ENCODE measurements around the gene DRGX.

Gene DRGX

GRCh38 chr10:49395741-49396665 is at the start of gene DRGX:
TSS of gene DRGX (minus strand) at chr10:49396089. CDS start at chr10:49395440, 649 bp downstream.
- no peak for DNase-seq (ENCODE audit: low read depth)

DNA sequence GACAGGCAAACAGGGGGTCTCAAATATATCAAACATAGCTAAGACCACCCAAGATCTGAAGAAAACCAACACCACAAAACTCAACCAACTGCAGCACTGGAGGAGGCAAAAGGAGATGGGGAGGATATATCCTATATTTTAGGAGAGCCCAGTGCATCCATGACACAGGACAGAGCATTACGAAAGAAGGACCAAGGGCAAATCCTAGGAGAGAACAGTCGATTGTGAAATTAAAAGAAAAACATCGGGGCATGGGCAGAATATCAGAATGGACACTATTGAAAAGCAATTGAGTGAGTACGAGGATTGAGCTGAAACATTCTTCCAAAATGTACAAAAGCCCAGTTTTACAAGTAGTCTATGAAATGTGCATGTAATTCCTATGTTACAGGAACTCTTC is 48.5 kb upstream of the DRGX start:
- no peak for DNase-seq (ENCODE audit: low read depth)

GRCh38 chr10:49442863-49443262 is 47.0 kb upstream of the DRGX start:
- no peak for DNase-seq (ENCODE audit: low read depth)

DNA sequence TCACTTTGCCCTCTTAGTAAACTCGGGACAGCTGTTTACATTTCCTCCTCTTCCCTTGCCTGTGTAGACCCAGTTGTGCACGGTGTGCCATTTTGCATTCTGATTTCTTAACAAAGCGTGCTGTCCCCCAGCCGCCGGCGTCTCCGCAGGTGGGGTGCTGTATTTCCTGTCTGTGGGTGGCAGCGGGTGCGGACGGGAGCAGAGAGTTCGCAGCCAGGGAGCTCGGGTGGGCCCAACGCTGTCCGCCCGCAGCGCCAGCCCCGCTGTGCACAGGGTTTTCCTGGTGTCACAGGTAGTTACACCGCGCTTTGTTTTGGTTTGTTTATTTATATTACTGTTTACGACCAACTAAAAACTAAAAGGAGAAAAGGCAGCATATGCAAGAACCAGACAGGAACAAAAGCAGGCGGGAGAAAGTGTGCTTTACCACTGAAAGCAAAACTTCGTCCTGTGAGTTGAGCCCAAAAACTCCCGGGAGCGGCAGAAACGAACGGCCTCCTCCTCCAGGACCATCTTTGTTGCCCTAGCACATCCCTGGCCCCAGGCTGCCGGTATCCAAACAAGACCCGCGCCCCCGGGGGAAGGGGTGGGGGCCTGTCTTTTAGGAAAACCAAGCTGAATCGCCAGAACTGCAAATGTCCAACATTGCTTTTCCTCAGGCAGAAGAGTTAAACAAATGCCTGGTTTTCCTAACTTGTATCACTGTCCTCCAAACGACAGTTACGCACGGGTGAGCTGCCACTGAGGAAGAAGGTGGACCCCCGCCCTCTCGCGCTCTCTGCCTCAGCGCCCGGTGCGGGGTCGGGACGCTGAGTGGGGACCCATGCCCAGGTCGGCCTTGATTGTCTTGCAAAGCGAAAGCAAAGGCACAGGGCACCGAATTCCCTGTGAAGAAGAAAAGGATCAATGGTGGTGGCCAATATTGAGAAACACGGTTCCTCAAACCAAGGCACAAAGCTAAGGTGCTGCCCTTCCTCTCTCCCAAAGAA is 45.9 kb upstream of the DRGX start:
- DNase-seq (ENCODE audit: low read depth) = no peak

DNA sequence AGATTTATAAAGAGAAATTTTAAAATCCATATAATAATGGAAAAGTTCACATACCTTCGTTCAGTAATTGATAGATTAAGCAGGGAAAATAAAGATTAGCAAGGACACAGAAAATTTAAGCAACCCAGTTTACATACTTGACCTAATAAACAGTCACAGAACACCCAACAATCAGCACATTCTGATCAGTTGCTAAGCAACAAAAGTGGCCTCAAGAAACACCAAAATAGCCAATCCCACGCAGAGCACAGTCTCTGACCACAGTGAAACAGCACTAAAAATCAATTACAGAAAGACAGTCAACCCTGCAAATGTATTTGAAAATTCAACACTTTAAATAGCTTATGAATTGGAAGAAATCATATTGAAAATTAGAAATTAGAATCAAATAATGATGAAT is 39.3 kb upstream of the DRGX start:
- no peak for DNase-seq (ENCODE audit: low read depth)

DNA sequence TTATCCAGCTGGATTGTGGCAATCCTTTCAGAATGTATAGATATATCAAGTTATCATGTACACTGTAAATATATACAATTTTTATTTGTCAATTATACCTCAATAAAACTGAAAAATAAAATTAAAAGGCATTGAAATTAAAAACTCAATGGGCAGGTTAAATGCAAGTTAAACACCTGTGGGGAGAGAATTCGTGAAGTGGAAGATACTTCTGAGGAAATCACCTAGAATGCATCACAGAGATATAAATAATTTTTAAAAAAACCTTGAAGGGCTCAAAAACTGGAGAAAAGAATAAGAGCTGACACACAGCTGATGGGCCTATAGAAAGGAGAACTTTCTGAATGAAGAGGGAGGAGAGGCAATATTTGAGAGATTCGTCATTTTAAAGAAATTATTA is 37.2 kb upstream of the DRGX start:
- no peak for DNase-seq (ENCODE audit: low read depth)

- DNase-seq (ENCODE audit: low read depth) = no peak
Measured at GRCh38 chr10:49431426-49431825, 35.5 kb upstream of the DRGX start.

DNA sequence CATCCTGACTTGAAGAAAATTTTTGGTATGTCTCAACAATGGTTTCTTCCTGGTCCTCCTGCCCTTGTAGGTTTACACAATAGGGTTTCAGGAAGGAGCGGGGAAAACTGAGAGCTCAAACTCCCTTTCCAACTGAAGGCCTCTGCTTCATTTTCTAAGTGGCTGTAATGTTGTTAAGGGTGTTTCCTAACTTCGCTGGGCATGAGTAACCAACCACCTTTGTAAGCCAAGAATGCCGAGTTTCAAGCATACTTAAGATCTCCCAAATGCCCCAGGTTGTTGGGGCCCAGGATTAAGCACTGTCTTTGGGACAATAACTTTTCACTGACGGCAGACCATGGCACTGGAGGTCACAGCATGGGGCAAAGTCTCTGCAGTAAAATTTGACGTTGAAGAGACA is 33.6 kb upstream of the DRGX start:
- no peak for DNase-seq (ENCODE audit: low read depth)

DNA sequence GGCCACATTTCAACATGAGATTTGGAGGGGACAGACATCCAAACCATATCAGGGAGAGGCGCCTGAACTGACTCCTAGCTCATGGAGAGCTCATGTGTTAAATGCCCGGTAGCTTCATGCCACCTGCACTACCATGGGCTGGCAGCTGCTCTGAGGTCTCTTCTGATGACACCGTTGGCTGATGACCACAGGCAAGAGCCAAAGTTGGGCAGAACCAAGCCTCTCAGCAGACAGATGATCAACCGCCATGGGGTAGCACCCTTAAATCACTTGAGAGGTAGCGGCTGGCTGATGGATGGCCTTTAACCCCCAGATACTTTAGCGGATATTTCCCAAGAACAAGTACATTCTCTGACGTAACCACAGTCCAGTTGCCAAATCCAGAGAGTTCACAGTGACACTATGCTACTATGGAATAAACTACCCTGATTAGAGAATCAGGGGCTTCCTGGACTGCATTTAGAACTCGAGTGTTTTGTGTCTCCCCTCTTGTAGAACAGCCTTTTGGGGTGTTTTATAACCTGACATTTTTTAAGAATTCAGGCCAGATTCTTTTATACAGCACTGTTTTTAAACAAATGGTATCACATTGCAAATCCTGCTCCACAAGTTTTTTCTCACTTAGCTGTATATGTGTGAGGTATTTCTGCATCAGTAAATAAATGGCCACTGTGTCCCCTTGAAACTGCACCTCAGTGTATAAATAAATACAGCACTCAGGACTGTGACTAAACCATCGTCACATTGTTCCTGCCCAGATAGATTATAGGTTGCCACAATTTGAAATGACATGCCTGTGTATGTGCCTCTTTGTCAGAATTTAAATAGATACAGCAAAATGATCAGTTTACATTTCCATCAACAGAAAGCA is 30.8 kb upstream of the DRGX start:
- DNase-seq (ENCODE audit: low read depth) = no peak

DNA sequence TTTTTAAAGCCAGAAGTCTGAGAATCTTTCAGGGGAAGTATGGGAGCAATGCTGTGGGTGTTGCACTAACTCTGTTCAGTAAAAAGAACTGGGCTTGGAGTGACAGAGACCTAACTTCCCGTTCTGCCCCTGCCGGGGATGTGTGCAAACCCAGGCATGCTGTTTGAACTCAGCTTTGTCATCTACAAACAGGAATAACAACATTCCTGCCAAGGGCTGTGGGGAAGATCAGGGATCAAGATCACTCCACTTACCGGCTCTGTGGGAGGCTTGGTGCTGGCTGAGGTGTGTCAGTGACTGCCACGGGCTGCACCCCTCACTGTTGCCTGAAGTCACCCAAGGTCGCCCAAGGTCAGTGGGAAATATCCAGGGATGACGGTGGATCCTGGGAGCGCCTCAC is 23.1 kb upstream of the DRGX start:
- DNase-seq (ENCODE audit: low read depth) = no peak

DNA sequence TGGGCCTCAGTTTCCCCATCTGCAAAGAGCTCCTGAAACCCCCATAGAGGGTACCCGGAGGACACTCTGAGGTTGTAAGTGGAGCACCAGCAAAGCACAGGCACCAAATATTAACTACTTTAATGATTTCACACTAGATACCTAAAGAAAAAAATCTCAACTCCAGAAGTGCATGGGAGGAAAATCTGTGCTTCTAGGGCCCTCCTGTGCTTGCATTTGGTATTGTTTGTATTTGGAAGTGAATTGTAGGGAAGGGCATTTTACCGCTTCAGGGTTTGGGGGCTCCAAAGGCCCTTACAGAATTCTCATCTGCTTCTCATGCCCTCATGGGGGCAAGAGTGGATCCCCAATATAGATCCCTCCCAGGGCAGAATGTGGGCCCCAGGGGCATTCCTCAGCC is 22.4 kb upstream of the DRGX start:
- DNase-seq (ENCODE audit: low read depth) = no peak

DNA sequence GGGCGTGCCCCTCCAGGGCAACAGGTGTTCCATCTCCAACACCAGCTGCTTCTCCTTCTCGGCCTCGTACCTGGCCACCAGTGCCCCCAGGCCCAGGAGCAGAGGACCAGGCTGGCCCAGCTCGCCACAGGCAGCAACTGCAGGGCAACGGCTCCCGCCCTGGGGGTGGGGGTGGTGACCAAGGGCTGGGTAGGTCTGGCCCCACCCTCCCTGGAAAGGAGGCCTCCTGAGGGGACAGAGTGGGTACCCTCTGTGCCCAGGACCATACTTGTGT is 22.1 kb upstream of the DRGX start:
- DNase-seq (ENCODE audit: low read depth) = no peak

- no peak for DNase-seq (ENCODE audit: low read depth)
Measured at GRCh38 chr10:49417311-49418052, 21.6 kb upstream of the DRGX start.

- no peak for DNase-seq (ENCODE audit: low read depth)
Measured at GRCh38 chr10:49415846-49416245, 20.0 kb upstream of the DRGX start.

GRCh38 chr10:49415109-49415508 is 19.2 kb upstream of the DRGX start:
- no peak for DNase-seq (ENCODE audit: low read depth)

DNA sequence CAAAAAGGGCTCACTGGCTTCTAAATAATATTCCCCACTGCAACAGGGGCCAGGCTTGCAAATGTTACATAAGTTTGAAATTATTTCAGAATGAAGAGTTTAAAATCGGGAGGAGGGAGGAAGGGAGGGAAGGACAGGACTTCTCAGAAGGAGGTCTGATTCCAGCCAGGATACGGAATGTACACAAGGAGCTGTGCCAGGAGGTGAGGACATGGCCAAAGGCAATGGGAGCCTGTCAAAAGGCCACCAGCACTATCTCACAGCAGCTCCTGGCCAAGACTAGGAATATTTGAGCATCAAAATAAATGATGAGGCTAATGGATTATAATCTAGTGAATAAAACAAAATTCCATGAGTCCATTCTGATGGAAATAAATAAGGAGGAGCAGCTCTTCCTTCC is 18.6 kb upstream of the DRGX start:
- no peak for DNase-seq (ENCODE audit: low read depth)

DNA sequence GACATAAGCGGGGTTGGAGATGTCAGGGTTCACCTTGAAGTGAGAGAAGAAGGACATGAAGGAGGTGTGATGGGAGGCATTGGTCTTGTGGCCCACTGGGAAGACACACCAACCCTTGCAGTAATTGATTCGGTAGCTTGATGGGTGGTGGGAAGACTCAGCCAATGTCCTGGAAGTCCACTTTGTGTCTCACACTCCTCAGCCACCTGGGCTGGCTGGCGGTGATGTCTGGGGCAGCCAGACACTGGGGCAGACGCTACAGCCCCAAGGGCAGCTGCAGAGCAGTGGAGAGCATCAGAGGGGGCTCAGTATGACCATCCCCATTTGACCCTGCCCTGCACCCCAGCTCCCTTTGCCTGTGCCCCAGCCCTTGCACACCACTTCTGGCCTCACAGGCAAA is 16.7 kb upstream of the DRGX start:
- no peak for DNase-seq (ENCODE audit: low read depth)

DNA sequence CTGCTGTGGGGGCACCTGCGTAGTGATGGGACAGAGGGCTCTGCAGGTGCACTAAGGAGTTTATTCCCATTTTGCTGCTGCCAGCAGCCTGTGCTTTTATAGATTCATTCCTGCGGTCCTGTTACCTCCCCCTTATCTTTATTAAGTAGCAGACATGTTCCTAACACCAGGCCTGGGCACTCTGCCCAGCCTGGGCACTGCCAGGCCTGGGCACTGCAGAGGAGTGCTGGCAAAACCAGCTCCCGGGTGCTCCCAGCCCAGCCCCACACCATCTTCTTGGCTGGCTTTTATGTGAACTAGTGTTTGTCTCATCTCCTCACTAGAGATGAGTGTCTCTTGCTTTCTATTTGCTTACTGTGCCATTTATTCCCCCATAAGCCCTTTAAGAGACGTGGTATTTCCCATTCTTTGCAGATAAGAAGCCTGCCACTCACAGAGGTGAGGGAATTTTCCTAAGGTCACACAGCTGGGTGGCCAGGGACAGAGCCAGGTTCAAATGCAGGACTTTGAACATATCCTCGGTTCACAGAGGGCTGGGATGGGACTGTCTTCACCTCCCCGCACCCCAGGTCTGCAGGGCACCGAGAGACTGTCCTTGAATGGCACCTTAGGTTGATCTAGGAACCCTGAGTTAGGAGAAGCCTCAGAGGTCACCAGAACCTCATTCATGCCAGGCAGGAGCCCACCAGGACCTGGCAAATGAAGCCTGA is 14.6 kb upstream of the DRGX start:
- no peak for DNase-seq (ENCODE audit: low read depth)

GRCh38 chr10:49409755-49410154 is 13.9 kb upstream of the DRGX start:
- no peak for DNase-seq (ENCODE audit: low read depth)

DNA sequence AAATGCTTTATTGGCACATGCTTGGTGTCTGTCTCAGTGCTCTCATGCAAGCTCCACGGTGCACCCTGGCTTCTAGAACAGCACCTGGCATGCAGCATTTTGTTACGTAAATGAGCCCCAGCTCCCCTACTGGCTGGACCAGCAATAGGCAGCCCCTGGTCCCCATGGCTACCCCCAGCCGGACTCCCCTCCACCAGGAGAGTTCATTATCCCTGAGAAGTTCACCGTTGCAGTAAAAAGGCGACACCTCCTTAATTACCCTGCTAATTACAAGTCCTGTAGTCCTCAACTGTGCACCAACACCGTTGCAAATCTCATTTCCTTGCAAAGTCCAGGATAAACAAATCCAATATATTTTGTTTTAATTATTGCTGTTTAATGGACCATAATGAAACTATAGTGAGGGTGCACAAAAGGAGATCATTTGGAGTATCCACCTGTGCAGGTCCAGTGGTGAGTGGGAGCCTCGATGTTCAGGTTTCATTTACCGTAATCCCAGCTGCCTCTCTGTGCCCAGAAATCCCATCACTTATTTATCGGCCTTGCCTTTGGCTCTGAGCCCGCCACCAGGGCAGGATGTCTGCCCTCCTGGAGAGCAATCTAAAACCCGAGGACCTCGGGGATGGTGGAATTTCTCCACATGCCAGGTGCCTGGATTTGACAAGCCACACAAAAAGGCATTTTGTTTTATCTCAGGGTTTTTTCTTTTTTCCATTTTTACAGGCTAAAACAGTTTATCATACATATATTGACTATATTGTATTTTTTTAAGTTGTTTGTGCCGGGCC is 12.8 kb upstream of the DRGX start:
- DNase-seq (ENCODE audit: low read depth) = no peak

All from activated T-helper 9 cell treated with anti-CD3 and anti-CD28 coated beads, Interleukin-2, amount 50 U/mL, for 16 hours (primary cell).